GM21737 (cell line): ENCODE results near the gene RBP3.
A peak's percentile ranks its signal among the peaks of the same experiment; 100 is the strongest.

ENCODE experiments used
- ATAC-seq: cut with Tn5 transposase; IDR thresholded peaks from one replicate; pipeline ENCODE4 v1.9.1; 2021; ENCODE audit warnings: mild to moderate bottlenecking, moderate library complexity; ENCODE audit not compliant: unreplicated experiment

RBP3 gene

DNA sequence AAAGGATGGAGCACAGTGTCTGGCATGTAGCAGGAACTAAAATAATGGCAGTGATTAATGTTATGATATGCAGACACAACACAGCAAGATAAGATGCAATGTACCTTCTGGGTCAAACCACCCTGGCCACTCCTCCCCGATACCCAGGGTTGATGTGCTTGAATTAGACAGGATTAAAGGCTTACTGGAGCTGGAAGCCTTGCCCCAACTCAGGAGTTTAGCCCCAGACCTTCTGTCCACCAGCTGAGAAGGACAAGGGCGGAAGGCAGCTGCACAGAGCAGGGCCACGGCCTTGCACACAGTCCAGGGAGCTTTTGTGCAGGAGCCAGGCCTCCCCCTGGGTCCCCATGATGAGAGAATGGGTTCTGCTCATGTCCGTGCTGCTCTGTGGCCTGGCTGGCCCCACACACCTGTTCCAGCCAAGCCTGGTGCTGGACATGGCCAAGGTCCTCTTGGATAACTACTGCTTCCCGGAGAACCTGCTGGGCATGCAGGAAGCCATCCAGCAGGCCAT is at the start of gene RBP3:
RBP3 (plus strand) TSS at position 226 of the 514 bp plus-strand sequence; CDS start at position 348, 122 bp downstream.
- ATAC-seq: no peak

GRCh38 chr10:47298715-47299114 is 49.4 kb upstream of the RBP3 start:
- no peak for ATAC-seq

DNA sequence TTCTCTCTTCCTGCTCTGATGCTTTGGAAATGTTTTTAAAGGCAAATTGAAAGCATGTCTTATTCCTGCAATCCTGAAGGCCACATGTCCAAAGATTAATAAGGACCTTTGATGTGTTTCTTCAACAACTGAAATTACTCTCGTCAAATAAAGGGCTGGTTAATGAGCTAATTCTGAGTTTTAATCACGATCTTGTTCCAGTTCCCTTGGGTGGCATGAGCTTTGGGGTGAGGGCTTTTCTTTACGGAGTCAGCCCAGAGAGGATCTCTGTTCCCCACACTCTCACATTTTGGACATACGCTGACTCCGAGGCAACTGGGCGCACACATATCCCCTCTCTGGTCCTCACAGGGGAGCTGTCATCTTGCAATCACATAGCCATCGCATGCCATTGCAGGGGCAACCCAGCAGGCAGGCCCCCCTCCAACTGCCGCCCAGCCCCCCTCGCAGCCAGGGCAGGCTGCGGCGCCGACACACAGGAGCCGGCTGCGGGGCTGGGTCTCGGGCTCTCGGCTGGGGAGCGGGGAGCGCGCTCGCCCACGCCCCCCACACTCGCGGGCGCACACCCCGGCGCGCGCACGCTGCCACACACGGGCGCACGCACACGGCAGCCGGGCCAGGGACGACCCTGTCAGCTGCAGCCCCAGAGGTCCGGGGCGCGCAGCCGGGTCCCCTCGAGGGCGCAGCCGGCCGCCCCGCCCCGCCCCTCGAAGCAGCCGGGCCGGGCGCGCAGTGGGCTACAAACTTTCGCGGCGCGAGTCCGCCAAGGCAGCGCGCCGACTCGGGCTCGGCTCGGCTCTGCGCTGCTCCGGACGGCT is 48.3 kb upstream of the RBP3 start, which contains the start of gene GDF10:
GDF10 (plus strand) TSS at position 587 of the 818 bp plus-strand sequence. CDS start 455 bp downstream, outside the sequence.
- ATAC-seq: no peak

DNA sequence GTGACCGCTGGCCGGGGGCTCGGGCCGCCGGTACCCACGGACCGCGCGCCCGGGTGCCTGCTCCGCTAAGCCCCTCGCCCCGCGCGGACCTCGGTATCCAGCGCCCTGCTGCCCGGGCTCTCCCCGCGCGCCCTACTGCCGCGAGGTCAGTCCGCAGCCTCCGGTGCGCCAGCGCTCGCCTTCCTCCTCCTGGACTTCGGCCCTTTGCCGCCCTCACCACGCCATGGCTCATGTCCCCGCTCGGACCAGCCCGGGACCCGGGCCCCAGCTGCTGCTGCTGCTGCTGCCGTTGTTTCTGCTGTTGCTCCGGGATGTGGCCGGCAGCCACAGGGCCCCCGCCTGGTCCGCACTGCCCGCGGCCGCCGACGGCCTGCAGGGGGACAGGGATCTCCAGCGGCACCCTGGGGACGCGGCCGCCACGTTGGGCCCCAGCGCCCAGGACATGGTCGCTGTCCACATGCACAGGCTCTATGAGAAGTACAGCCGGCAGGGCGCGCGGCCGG is 47.7 kb upstream of the RBP3 start:
- no peak for ATAC-seq

- ATAC-seq: no peak
These were observed 46.3 kb upstream of the RBP3 start for GRCh38 chr10:47301833-47302232.

- ATAC-seq: no peak
These were observed 45.1 kb upstream of the RBP3 start for GRCh38 chr10:47303105-47303504.

GRCh38 chr10:47303866-47304265 is 44.3 kb upstream of the RBP3 start:
- no peak for ATAC-seq

DNA sequence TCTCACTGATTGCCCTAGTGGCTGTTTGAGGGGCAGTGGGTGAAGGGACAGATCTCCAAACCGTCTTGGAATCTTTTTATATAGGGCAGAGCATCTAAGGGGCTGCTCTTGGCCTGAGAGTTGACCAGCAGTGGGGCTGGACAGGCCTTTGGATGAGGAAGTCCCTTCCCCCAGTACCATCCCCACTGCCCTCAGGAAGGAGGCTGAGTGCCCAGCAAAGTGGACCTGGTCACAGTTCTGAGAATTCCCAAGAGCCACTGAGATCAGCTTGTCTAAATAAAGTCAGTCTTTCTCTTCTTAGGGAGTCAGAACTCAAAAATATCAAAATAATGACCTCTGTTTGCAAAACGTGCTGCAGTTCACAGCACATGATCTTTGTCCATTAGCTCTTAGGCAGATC is 42.6 kb upstream of the RBP3 start:
- ATAC-seq: no peak

DNA sequence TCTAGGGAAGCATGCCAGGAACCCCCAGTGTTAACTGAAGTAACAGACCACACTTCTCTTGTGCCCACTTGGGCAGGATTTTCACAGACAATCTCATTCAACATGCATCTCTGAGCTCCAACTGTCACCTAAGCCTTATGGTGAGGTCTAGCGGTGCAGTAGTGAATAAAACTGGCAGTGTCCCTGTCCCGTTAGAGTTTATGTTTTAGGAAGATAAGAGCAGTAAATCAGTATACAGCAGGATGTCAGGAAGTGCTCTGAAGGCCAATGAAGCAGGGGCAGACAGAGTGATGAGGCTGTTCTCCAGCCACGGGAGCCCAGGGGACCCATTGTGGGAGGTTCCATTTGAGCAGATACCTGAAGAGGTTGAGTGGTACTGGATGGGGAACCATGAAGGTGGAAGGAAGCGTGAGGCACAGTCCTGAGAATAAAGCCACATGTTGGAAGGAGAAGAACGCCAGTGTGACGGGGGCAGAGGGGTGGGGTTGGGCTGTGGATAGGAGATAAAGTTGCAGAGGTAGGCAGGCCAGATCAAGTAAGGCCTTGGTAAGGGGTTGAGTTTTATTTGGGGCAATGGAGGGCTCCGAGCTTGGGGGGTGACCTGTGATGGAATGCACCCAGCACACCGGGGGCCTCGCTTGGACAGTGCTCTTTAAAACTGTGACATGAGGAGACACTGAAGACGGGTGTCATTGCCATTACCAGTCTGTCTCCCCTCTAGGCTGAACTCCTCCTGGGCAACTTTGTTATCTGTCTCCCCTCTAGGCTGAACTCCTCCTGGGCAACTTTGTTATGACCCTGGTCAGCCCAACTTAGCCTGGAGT is 41.6 kb upstream of the RBP3 start:
- ATAC-seq: no peak

DNA sequence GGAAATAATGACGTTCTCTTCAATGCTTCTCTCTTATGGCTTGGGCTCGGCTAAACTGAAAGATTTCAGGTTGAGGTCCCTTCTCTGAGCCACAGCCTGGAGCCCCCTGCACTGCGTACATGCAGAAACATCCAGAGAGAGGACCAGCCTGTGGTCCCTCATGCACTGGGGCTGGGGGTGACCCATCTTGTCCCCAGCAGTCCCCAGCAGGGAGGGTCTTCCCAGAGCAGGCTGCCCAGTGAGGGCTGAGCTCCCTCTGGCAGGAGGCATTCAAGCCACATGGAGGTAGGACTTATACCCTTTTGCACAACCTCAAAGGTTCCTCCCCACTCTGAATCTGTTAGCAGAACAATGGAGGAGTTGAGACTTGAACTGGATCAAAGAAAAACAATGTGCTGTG is 40.8 kb upstream of the RBP3 start:
- no peak for ATAC-seq

DNA sequence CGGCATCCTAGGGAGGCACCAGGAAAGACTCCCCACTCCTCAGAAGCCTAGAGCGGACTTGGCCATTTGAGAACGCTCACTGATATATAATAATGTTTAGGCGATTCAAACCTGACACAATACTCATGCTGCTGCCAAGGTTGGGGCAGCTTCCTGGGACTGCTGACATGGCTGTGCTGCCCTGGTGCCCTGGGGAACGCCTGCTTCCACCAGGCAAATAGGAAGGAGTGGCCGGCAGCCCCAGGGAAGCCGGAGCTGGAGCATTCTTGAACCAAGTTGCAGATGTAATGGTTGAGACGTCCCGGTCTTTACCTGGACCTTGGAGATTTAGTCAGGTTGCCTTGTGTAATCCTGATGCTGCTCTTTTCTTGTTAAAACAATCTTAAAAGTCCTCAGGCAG is 39.4 kb upstream of the RBP3 start:
- no peak for ATAC-seq

DNA sequence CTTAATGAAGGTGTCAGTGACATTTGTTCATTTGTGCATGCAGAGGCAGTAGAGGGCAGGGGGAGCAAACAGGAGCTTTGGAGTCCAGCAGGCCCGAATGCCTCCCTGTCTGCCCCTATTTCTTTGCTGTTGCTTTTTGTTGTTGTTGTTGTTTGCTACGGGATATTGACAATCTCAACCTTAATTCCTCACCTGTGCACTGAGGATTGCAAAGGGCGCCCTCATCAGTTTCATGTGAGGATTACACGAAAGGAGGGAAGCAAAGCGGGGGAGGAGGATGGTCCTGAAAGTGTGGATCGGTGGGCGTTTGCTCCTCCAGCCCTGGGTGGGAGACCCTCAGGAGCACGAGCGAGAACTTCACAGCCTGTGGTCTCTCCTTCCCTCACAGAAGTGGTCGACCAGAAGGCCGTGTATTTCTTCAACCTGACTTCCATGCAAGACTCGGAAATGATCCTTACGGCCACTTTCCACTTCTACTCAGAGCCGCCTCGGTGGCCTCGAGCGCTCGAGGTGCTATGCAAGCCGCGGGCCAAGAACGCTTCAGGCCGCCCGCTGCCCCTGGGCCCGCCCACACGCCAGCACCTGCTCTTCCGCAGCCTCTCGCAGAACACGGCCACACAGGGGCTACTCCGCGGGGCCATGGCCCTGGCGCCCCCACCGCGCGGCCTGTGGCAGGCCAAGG is 38.6 kb upstream of the RBP3 start:
- ATAC-seq: no peak

- ATAC-seq: no peak
These were observed 38.1 kb upstream of the RBP3 start for GRCh38 chr10:47310090-47310505.

DNA sequence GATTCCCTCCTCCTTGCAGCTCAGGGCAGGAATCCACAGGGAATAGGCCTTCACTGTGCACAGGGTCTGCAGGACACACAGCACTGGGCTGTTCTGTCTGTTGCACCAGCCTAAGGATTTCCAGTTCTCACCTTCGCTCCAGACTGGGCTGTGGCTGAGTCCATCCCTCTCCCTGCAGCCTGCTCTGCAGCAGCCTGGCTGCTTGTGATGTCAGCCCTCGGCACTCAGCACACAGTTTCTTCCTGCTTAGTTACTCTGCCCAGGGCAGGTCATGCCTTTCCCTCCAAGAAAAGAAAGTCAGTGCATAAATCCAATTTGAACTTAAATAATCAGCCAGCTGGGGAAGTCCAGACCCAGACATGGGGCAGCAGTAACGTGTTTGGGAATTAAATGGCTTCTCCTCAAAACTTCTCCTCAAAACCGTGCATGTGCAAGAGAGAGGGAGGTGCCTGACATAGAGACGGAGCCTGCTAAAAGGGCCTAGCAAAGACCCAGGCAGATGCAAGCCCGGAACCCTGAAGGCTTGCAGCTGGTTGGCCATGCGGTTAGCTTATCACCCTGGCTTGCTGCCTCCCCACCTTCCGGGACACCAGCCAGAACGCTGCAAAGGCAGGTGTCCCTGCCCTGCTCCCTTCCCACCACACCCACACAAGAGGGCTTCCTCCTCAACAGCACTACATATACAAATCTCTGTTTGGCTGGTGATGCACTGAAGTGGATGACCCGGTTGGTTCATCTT is 36.8 kb upstream of the RBP3 start:
- ATAC-seq: no peak

DNA sequence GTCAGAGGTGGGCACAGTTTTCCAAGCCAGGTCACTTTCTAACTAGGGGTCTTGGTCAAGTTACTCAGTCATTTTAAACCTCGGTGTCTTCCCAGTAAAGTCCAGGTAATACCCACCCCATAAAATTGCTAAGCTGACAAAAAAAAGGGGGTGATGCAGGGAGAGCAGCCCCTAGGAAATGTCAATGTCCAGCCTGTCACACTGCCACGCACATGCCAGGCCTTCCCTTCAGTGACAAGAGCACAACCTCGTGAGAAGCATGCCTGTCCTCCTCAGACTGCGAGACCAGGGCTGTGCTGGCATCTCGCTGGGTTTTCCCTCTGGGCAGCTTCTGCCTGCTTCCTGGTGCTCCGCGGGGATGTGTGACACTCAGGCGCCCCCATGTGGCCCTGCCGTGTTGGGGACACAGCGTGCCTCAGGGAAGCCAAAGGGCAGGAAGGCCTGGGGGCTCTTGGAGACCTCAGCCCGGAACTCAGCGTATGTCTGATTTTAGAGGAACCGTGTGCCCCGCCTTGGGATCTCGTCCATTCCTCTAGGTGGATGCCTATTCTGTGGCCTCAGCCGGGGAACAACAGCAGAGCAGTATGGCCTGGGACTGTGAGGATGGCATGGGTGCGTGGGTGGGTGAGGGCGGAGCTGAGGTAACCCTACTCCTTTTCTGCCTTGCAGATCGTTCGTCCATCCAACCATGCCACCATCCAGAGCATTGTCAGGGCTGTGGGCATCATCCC is 36.1 kb upstream of the RBP3 start:
- peak; percentile 67 for ATAC-seq

DNA sequence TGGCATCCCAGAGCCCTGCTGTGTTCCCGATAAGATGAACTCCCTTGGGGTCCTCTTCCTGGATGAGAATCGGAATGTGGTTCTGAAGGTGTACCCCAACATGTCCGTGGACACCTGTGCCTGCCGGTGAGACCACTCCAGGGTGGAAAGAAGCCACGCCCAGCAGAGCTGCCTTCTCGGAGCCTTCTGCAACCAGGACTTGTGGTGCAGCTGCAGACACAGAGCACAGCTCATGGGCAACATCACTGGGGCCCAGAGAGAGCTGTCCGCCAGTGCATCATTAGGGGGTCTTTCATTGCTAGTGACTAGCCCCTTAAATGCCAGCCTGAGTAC is 35.5 kb upstream of the RBP3 start:
- ATAC-seq: no peak

DNA sequence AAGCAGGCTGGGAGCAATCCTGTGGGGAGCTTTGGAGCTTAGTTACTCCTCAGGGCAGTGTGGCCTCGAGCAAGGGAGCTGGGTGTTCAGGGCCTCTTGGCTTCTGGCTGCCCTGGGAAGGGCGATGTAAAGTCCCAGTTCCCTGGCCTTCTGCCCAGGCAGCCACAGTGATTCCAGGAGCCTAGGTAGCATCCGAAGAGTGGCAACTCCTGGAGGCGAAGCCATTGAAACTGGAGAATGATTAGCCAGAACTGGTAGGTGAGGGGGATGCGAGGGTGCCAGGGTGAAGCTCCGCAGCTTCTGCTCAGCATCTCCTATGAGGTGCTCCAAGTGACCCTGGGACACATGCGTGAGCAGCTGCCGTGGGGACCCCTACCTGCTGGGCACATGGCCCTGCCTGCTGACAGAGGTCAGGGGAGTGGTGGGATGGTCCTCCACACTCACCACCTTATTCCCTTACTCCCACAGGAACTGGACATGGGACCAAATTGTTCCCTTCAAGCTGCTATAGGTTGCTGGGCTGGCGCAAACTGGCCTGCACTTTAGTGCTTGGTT is 33.7 kb upstream of the RBP3 start:
- ATAC-seq: no peak

GRCh38 chr10:47315421-47315820 is 32.7 kb upstream of the RBP3 start:
- ATAC-seq: no peak

DNA sequence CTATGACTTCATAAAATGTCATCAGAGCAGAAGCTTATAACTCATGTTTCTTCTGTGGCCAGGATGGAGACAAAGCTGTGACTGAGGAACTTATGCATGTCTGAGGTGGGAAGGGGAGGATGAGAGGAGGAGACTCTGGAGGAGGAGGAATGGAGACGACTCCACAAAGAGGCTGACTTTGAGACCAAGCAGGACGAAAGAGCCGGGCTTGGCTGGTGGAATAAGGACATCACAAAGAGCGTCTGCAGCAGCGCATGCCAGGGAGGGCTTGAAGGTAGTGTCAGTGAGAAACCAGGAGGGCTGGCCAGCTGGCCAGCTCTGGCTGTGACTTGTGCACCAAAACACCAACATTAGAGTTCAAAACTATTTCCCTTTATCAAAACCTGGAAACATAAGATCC is 32.0 kb upstream of the RBP3 start:
- no peak for ATAC-seq
